ENCODE measurements around the gene EYS.
"Not testable (repeated sequence)": the region's sequence is repeated elsewhere in the genome, so short reads cannot be mapped to it uniquely, and the experiment has no call there.

The EYS gene

DNA sequence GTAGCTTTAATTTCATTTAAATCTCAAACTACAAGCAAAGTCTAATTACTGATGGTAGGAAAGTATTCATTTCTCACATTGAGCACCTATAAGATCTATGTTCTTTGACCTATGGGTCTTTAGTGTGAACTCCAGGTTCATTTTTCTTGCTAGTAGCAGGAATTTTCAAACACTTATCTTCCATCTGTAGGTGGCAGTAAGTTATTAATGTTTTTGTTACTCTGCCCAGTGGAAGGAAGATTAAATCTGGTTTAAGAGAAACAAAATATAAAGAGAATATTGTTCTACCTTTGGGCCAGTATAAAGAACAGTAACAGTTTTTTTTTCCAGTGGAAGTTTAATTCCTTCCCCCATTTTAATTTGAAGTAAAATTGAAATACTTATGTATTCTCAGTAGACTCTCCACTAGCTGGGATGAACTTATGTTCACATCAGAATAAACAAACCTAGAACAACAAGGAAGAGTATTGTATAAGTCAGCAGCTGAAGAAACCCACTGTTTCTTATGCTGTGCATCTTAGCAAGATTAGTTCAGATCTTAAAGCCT is 1743.2 kb downstream of the EYS start:
- H3K27ac ChIP-seq (ENCODE audit: poor library complexity, severe bottlenecking): no peak overlapping the region
- ATAC-seq (ENCODE audit: low read depth): no peak; the same call in 2 of the 3 replicates
- no peaks in the 10 kb centered on the region for H3K36me3 ChIP-seq (ENCODE audit: low read depth)
- no peak overlapping the region for H3K4me3 ChIP-seq (ENCODE audit: severe bottlenecking)
- H3K9me3 ChIP-seq (ENCODE audit: severe bottlenecking): no peaks in the 10 kb centered on the region
- H3K4me1 ChIP-seq (ENCODE audit: insufficient read depth, poor library complexity, severe bottlenecking): no peaks in the 10 kb centered on the region
- no peak for DNase-seq (ENCODE audit: low spot score)
- peaks cover 4% of the 10 kb centered on the region for H3K27me3 ChIP-seq (ENCODE audit: insufficient read depth, poor library complexity, severe bottlenecking)
- TF ChIP-seq, protein P1, sequence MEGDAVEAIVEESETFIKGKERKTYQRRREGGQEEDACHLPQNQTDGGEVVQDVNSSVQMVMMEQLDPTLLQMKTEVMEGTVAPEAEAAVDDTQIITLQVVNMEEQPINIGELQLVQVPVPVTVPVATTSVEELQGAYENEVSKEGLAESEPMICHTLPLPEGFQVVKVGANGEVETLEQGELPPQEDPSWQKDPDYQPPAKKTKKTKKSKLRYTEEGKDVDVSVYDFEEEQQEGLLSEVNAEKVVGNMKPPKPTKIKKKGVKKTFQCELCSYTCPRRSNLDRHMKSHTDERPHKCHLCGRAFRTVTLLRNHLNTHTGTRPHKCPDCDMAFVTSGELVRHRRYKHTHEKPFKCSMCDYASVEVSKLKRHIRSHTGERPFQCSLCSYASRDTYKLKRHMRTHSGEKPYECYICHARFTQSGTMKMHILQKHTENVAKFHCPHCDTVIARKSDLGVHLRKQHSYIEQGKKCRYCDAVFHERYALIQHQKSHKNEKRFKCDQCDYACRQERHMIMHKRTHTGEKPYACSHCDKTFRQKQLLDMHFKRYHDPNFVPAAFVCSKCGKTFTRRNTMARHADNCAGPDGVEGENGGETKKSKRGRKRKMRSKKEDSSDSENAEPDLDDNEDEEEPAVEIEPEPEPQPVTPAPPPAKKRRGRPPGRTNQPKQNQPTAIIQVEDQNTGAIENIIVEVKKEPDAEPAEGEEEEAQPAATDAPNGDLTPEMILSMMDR (IDR thresholded peaks at IDR 0.05; ENCODE audit: poor library complexity, severe bottlenecking): no peak

DNA sequence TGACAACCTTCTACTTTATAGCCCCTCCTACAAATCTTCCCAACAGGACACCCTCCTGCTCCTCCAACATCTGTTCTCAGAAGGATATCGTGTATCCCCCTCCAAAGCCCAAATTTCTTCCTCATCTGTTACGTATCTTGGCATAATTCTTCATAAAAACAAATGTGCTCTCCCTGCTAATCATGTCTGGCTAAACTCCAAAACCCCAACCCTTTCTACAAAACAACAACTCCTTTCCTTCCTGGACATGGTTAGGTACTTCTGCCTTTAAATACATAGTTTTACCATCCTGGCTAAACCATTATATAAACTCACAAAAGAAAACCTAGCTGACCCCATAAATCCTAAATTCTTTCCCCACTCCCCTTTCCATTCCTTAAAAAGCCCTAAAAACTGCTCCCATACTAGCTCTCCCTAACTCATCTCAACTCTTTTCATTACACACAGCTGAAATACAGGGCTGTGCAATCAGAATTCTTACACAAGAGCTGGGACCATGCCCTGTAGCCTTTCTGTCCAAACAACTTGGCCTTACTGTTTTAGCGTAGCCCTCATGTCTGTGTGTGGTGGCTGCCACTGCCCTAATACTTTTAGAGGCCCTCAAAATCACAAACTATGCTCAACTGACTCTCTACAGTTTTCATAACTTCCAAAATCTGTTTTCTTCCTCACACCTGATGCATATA is 1753.5 kb downstream of the EYS start:
- H3K4me3 ChIP-seq (ENCODE audit: severe bottlenecking); H3K27ac ChIP-seq (ENCODE audit: poor library complexity, severe bottlenecking); ATAC-seq (ENCODE audit: low read depth): not testable (repeated sequence)

GRCh38 chr6:63947792-63948529 is 1759.1 kb downstream of the EYS start:
- Histone ChIP-seq H3K9me3 (ENCODE audit: severe bottlenecking) (no peaks in the 10 kb centered on the region), H3K27ac (ENCODE audit: poor library complexity, severe bottlenecking) (no peak overlapping the region), H3K27me3 (ENCODE audit: insufficient read depth, poor library complexity, severe bottlenecking) (peaks cover 2% of the 10 kb centered on the region), H3K36me3 (ENCODE audit: low read depth) (no peaks in the 10 kb centered on the region), H3K4me1 (ENCODE audit: insufficient read depth, poor library complexity, severe bottlenecking) (no peaks in the 10 kb centered on the region), H3K4me3 (ENCODE audit: severe bottlenecking) (no peak overlapping the region)
- ATAC-seq (ENCODE audit: low read depth) (no peak), DNase-seq (ENCODE audit: low spot score) (no peak)
- TF ChIP-seq, protein P1 (IDR thresholded peaks at IDR 0.05; ENCODE audit: poor library complexity, severe bottlenecking): no peak

More for the DNA sequence above, 1753.5 kb downstream of the EYS start:
- H3K4me1 ChIP-seq (ENCODE audit: insufficient read depth, poor library complexity, severe bottlenecking); H3K27me3 ChIP-seq (ENCODE audit: insufficient read depth, poor library complexity, severe bottlenecking); H3K36me3 ChIP-seq (ENCODE audit: low read depth); H3K9me3 ChIP-seq (ENCODE audit: severe bottlenecking); DNase-seq (ENCODE audit: low spot score): not testable (repeated sequence)

- no peak overlapping the region for H3K4me3 ChIP-seq (ENCODE audit: severe bottlenecking)
- no peak overlapping the region for H3K27ac ChIP-seq (ENCODE audit: poor library complexity, severe bottlenecking)
- DNase-seq (ENCODE audit: low spot score) (no peak), ATAC-seq (ENCODE audit: low read depth) (no peak)
- TF ChIP-seq, protein P1 (IDR thresholded peaks at IDR 0.05; ENCODE audit: poor library complexity, severe bottlenecking): no peak
- no peaks in the 10 kb centered on the region for H3K9me3 ChIP-seq (ENCODE audit: severe bottlenecking)
- no peaks in the 10 kb centered on the region for H3K36me3 ChIP-seq (ENCODE audit: low read depth)
- H3K27me3 ChIP-seq (ENCODE audit: insufficient read depth, poor library complexity, severe bottlenecking): peaks cover 2% of the 10 kb centered on the region
- no peaks in the 10 kb centered on the region for H3K4me1 ChIP-seq (ENCODE audit: insufficient read depth, poor library complexity, severe bottlenecking)
These were observed 1761.0 kb downstream of the EYS start for GRCh38 chr6:63945987-63946386.

GRCh38 chr6:63943826-63944225 is 1763.2 kb downstream of the EYS start:
- Histone ChIP-seq H3K4me1 (ENCODE audit: insufficient read depth, poor library complexity, severe bottlenecking) (no peaks in the 10 kb centered on the region), H3K27ac (ENCODE audit: poor library complexity, severe bottlenecking) (no peak overlapping the region), H3K27me3 (ENCODE audit: insufficient read depth, poor library complexity, severe bottlenecking) (no peaks in the 10 kb centered on the region), H3K4me3 (ENCODE audit: severe bottlenecking) (no peak overlapping the region), H3K9me3 (ENCODE audit: severe bottlenecking) (no peaks in the 10 kb centered on the region), H3K36me3 (ENCODE audit: low read depth) (no peaks in the 10 kb centered on the region)
- TF ChIP-seq, protein P1 (IDR thresholded peaks at IDR 0.05; ENCODE audit: poor library complexity, severe bottlenecking): no peak
- no peak for DNase-seq (ENCODE audit: low spot score)
- ATAC-seq (ENCODE audit: low read depth): no peak

All from RWPE2 (cell line).